NCI-H526 treated with DMSO at 0.1 percent for 48 hours (cell line): Measurements from ENCODE around the gene TRDMT1.

Experiments used
- DNase-seq: peaks from one replicate; lab custom pipeline; 2025; lab: John Stamatoyannopoulos, UW

Gene TRDMT1

GRCh38 chr10:17209881-17210280 is 8.4 kb upstream of the TRDMT1 start:
- no peak for DNase-seq

GRCh38 chr10:17209302-17209701 is 7.8 kb upstream of the TRDMT1 start:
- DNase-seq = no peak

GRCh38 chr10:17208476-17208875 is 7.0 kb upstream of the TRDMT1 start:
- no peak for DNase-seq

- DNase-seq = no peak
Measured at GRCh38 chr10:17206210-17206709, 4.8 kb upstream of the TRDMT1 start.

- DNase-seq = no peak
Measured at GRCh38 chr10:17203416-17203815, 1.9 kb upstream of the TRDMT1 start.

- no peak for DNase-seq
Measured at GRCh38 chr10:17202999-17203398, 1.5 kb upstream of the TRDMT1 start.

- DNase-seq = no peak
Measured at GRCh38 chr10:17202506-17202905, 1.0 kb upstream of the TRDMT1 start.

- no peak for DNase-seq
Measured at GRCh38 chr10:17201794-17202116, 283 bp upstream of the TRDMT1 start.

- no peak for DNase-seq
Measured at GRCh38 chr10:17200001-17200911, 1.2 kb downstream of the TRDMT1 start.

GRCh38 chr10:17199351-17199804 is 2.1 kb downstream of the TRDMT1 start:
- peak; percentile 34 for DNase-seq

- DNase-seq = no peak
Measured at GRCh38 chr10:17196573-17196972, 4.9 kb downstream of the TRDMT1 start.

- DNase-seq = no peak
Measured at GRCh38 chr10:17196045-17196444, 5.4 kb downstream of the TRDMT1 start.

- DNase-seq = no peak
Measured at GRCh38 chr10:17195083-17195482, 6.4 kb downstream of the TRDMT1 start.

- no peak for DNase-seq
Measured at GRCh38 chr10:17190602-17191001, 10.9 kb downstream of the TRDMT1 start.

GRCh38 chr10:17188644-17189172 is 12.8 kb downstream of the TRDMT1 start:
- no peak for DNase-seq

GRCh38 chr10:17185873-17186272 is 15.6 kb downstream of the TRDMT1 start:
- DNase-seq = no peak

- DNase-seq = no peak
Measured at GRCh38 chr10:17183110-17183509, 18.4 kb downstream of the TRDMT1 start.

- DNase-seq = no peak
Measured at GRCh38 chr10:17181751-17182150, 19.7 kb downstream of the TRDMT1 start.

- no peak for DNase-seq
Measured at GRCh38 chr10:17181110-17181509, 20.4 kb downstream of the TRDMT1 start.

GRCh38 chr10:17179002-17179401 is 22.5 kb downstream of the TRDMT1 start:
- no peak for DNase-seq

GRCh38 chr10:17178006-17178405 is 23.5 kb downstream of the TRDMT1 start:
- no peak for DNase-seq

- no peak for DNase-seq
Measured at GRCh38 chr10:17177014-17177413, 24.5 kb downstream of the TRDMT1 start.

GRCh38 chr10:17176091-17176490 is 25.4 kb downstream of the TRDMT1 start:
- DNase-seq = no peak

GRCh38 chr10:17175551-17175950 is 25.9 kb downstream of the TRDMT1 start:
- DNase-seq = no peak
